Measurements from ENCODE around the gene GINS1. TPM values are rescaled to one million over a fixed set of nuclear protein-coding genes. Genes with fewer than 3 reads are reported as not detected.
"Not testable (repeated sequence)": the region's sequence is repeated elsewhere in the genome, so short reads cannot be mapped to it uniquely, and the experiment has no call there.

Gene GINS1
- total and polyA plus RNA-seq, 2 experiments from 2014 or later = 32.0 to 65.4 TPM

DNA sequence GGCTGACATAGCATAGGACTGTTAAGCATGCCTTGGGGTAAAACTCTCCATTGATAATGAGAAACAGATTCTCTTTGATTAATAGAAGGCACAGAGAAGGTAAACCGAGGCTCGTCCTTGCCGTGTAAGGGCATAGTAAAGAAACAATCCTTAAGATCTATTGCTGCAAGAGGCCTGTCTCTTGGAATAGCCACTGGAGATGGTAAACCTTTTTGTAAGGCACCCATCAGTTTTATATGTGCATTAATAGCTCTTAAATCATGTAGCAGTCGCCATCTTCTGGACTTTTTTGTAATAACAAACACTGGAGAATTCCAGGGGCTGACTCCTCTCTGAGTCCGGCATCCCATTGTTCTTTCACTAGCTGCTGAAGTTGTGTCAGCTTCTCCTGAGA, 8.4 kb upstream of the GINS1 start:
- H3K36me3 ChIP-seq (ENCODE audit: insufficient read depth) = peaks cover 9% of the 10 kb centered on the region
- peaks cover 18% of the 10 kb centered on the region for H3K4me1 Mint-ChIP-seq
- no peaks in the 10 kb centered on the region for H3K79me2 ChIP-seq (replicated peaks; ENCODE audit: insufficient read depth)
- H3K4me3 Mint-ChIP-seq = no peak overlapping the region
- no peak overlapping the region for H3K27ac ChIP-seq (ENCODE audit: low read depth)
- H3K27me3 ChIP-seq (ENCODE audit: insufficient read depth) = no peaks in the 10 kb centered on the region
- peaks cover 37% of the 10 kb centered on the region for H3K9me3 Mint-ChIP-seq
- no peak for TF ChIP-seq CREB1 (CRISPR knock-in tag; IDR thresholded peaks at IDR 0.05; ENCODE audit: low read depth)
- TF ChIP-seq, protein P1, sequence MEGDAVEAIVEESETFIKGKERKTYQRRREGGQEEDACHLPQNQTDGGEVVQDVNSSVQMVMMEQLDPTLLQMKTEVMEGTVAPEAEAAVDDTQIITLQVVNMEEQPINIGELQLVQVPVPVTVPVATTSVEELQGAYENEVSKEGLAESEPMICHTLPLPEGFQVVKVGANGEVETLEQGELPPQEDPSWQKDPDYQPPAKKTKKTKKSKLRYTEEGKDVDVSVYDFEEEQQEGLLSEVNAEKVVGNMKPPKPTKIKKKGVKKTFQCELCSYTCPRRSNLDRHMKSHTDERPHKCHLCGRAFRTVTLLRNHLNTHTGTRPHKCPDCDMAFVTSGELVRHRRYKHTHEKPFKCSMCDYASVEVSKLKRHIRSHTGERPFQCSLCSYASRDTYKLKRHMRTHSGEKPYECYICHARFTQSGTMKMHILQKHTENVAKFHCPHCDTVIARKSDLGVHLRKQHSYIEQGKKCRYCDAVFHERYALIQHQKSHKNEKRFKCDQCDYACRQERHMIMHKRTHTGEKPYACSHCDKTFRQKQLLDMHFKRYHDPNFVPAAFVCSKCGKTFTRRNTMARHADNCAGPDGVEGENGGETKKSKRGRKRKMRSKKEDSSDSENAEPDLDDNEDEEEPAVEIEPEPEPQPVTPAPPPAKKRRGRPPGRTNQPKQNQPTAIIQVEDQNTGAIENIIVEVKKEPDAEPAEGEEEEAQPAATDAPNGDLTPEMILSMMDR (conservative IDR thresholded peaks at IDR 0.05; ENCODE audit: low read depth in 2 of 2) = peak; percentile 62 to 72
- no peaks in the 10 kb centered on the region for H3K27me3 Mint-ChIP-seq (ENCODE audit: insufficient read depth, low read depth, poor library complexity)
- ATAC-seq = peak; percentile 89
- no peaks in the 10 kb centered on the region for H4K20me1 ChIP-seq (replicated peaks; ENCODE audit: insufficient read depth)
- peaks cover 4% of the 10 kb centered on the region; the same call in 1 of the 2 replicates for H3K4me1 ChIP-seq (ENCODE audit: insufficient read depth)
- DNase-seq (ENCODE audit: low spot score) = peak; percentile 83
- no peak overlapping the region; the same call in 1 of the 2 replicates for H2AFZ ChIP-seq
- H3K4me3 ChIP-seq = no peak overlapping the region
- no peak overlapping the region for H3K27ac Mint-ChIP-seq
- H3K36me3 Mint-ChIP-seq (ENCODE audit: low read depth) = peaks cover 17% of the 10 kb centered on the region
- H3K9me2 ChIP-seq (ENCODE audit: insufficient read depth) = 0 out of 2 replicates have a peak, but pooled peaks cover 1% of the 10 kb centered on the region
- H3K4me2 ChIP-seq = no peak overlapping the region
- H3F3A ChIP-seq (replicated peaks; ENCODE audit: low read depth) = no peaks in the 10 kb centered on the region

DNA sequence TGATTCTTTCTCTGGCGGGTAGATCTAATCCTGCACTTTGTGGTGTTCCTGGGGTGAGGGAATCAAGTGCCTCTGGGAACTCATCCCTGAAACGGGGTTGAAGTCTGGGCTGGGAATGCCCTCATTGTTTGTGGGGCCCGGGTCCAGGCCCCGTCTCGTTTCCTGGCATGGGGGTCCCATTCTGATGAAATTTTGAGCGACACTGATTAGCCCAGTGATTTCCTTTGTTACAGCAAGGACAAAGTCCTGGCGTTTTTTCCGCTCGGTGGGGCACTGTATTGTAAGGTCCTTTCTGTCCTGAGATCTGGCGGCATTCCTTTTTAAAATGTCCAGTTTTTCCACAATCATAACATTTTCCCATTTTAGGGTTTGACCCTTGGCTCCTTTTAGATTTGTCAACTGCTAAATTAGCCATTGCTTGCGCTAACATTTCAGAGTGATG, 7.2 kb upstream of the GINS1 start:
- peaks cover 20% of the 10 kb centered on the region for H3K36me3 Mint-ChIP-seq (ENCODE audit: low read depth)
- not testable (repeated sequence) for H3F3A ChIP-seq (replicated peaks; ENCODE audit: low read depth); H3K27me3 ChIP-seq (ENCODE audit: insufficient read depth); H3K9me2 ChIP-seq (ENCODE audit: insufficient read depth); H3K4me3 Mint-ChIP-seq; H3K27me3 Mint-ChIP-seq (ENCODE audit: insufficient read depth, low read depth, poor library complexity); H3K36me3 ChIP-seq (ENCODE audit: insufficient read depth); H4K20me1 ChIP-seq (replicated peaks; ENCODE audit: insufficient read depth); H3K79me2 ChIP-seq (replicated peaks; ENCODE audit: insufficient read depth); H3K4me1 ChIP-seq (ENCODE audit: insufficient read depth); H3K27ac ChIP-seq (ENCODE audit: low read depth); DNase-seq (ENCODE audit: low spot score); H3K4me2 ChIP-seq; H3K27ac Mint-ChIP-seq; H2AFZ ChIP-seq; H3K4me3 ChIP-seq; ATAC-seq
- peaks cover 43% of the 10 kb centered on the region for H3K9me3 Mint-ChIP-seq
- peaks cover 18% of the 10 kb centered on the region for H3K4me1 Mint-ChIP-seq

DNA sequence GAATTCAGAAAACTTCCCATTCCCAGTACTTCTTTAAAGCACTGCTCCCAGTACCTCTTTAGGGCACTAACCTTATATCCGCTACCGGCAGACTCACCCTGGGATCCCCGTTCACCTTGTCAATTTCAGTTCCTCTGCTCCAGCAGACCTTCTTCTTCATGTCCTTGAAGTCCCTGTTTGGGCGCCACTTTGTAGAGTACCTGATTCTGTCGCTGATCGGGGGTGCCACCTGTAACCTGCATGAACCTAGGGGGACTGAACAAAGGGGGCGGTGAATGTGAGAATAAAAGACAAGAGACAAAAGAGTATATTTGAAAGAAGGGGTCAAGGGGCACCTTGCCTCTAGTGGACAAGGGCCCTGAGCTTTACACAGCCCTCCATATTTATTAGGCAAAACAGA, 4.9 kb upstream of the GINS1 start:
- H3K9me3 Mint-ChIP-seq = peaks cover 46% of the 10 kb centered on the region
- no peaks in the 10 kb centered on the region for H4K20me1 ChIP-seq (replicated peaks; ENCODE audit: insufficient read depth)
- peak; percentile 49 for DNase-seq (ENCODE audit: low spot score)
- H3K4me1 ChIP-seq (ENCODE audit: insufficient read depth) = peaks cover 4% of the 10 kb centered on the region; the same call in 1 of the 2 replicates
- no peak overlapping the region for H2AFZ ChIP-seq
- H3F3A ChIP-seq (replicated peaks; ENCODE audit: low read depth) = no peaks in the 10 kb centered on the region
- H3K4me3 Mint-ChIP-seq = no peak overlapping the region
- TF ChIP-seq, protein P1 (conservative IDR thresholded peaks at IDR 0.05; ENCODE audit: low read depth in 2 of 2) = no peak
- TF ChIP-seq EZH2phosphoT487 (IDR thresholded peaks at IDR 0.05; ENCODE audit: unreplicated experiment) = no peak
- TF ChIP-seq, protein P2, sequence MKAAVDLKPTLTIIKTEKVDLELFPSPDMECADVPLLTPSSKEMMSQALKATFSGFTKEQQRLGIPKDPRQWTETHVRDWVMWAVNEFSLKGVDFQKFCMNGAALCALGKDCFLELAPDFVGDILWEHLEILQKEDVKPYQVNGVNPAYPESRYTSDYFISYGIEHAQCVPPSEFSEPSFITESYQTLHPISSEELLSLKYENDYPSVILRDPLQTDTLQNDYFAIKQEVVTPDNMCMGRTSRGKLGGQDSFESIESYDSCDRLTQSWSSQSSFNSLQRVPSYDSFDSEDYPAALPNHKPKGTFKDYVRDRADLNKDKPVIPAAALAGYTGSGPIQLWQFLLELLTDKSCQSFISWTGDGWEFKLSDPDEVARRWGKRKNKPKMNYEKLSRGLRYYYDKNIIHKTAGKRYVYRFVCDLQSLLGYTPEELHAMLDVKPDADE (IDR thresholded peaks at IDR 0.05) = no peak
- no peak for TF ChIP-seq EZH2 (IDR thresholded peaks at IDR 0.05; ENCODE audit: low read depth, unreplicated experiment)
- no peak for ATAC-seq
- no peak overlapping the region for H3K4me2 ChIP-seq
- peaks cover 18% of the 10 kb centered on the region for H3K4me1 Mint-ChIP-seq
- peaks cover 7% of the 10 kb centered on the region; the same call in 1 of the 2 replicates for H3K9me2 ChIP-seq (ENCODE audit: insufficient read depth)
- H3K27ac ChIP-seq (ENCODE audit: low read depth) = no peak overlapping the region
- H3K36me3 Mint-ChIP-seq (ENCODE audit: low read depth) = peaks cover 22% of the 10 kb centered on the region
- no peaks in the 10 kb centered on the region for H3K27me3 ChIP-seq (ENCODE audit: insufficient read depth)
- no peaks in the 10 kb centered on the region for H3K79me2 ChIP-seq (replicated peaks; ENCODE audit: insufficient read depth)
- no peak overlapping the region for H3K27ac Mint-ChIP-seq
- H3K36me3 ChIP-seq (ENCODE audit: insufficient read depth) = peaks cover 9% of the 10 kb centered on the region
- no peak overlapping the region for H3K4me3 ChIP-seq
- H3K27me3 Mint-ChIP-seq (ENCODE audit: insufficient read depth, low read depth, poor library complexity) = peaks cover 11% of the 10 kb centered on the region
